WI38 (cell line): ENCODE results near the gene PADI1.

Source experiments
- H3K4me3 ChIP-seq: 2 replicates; pipeline ENCODE4 v1.5.1; 2011; ENCODE audit warnings: low read depth, mild to moderate bottlenecking, control low read depth, low read length
- TF ChIP-seq, protein P1 (sequence below): IDR thresholded peaks from 2 replicates; pipeline ENCODE4 v1.5.1; 2012; ENCODE audit warnings: low read depth, mild to moderate bottlenecking, control low read depth, low read length

PADI1 gene

DNA sequence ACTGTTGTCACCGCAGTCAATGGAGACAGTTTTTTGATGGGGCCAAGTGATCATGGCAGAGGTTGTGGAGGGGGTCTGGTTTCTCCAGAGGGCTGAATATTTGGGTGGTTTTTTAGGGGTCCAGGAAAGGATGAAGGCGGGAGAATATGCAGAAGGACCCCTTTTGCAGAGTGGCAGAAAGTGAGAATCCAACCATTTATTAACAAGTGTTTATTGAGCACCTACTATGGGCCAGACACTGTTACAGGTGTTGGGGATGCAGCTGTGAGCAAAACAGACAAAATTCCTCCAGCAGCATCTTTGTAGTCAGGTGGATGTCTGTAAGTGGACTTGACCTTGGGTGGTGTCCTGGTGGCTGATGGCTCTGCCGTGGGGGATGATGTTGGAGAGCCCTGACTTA lies 15.4 kb downstream of the PADI1 start:
- no peak overlapping the region for H3K4me3 ChIP-seq
- TF ChIP-seq, protein P1, sequence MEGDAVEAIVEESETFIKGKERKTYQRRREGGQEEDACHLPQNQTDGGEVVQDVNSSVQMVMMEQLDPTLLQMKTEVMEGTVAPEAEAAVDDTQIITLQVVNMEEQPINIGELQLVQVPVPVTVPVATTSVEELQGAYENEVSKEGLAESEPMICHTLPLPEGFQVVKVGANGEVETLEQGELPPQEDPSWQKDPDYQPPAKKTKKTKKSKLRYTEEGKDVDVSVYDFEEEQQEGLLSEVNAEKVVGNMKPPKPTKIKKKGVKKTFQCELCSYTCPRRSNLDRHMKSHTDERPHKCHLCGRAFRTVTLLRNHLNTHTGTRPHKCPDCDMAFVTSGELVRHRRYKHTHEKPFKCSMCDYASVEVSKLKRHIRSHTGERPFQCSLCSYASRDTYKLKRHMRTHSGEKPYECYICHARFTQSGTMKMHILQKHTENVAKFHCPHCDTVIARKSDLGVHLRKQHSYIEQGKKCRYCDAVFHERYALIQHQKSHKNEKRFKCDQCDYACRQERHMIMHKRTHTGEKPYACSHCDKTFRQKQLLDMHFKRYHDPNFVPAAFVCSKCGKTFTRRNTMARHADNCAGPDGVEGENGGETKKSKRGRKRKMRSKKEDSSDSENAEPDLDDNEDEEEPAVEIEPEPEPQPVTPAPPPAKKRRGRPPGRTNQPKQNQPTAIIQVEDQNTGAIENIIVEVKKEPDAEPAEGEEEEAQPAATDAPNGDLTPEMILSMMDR = no peak

DNA sequence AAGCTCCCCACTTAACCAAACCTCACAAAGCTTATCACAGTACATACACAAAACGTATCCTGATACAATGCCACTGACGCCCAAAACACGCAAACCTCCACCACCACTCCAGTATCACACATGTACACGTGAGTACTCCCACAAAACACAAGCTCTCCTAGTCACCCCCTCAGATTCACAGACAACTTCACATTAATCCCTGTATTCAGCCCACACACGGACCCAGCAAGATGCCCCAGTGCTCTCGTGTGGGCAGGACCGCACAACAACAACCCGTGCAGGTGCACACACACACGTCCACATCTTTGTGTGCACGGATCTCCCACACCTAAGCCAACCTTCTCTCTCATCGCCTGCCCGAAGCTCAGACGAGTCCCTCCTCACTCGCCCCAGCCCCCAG lies 17.6 kb downstream of the PADI1 start:
- TF ChIP-seq, protein P1 = no peak

DNA sequence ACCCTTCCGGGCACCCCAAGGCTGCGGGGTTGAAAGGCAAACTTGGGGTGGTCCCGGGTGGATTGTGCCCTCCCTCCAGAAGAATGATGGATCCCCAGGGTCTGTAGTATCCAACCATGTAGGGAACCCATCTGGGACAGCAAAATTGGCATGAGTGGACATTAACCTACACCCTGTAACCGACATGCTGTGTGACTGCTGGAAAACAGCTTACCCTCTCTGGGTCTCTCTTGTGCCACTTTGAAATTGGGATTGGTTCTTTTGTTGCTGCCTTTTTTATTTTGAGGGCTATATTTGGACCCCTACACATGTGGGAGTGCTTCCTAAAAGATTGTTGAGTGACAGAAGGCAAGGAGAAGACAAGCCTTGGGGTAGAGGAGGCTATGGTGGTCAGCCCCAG lies 19.5 kb downstream of the PADI1 start:
- TF ChIP-seq, protein P1 = no peak

More for the DNA sequence above, 17.6 kb downstream of the PADI1 start:
- no peak overlapping the region for H3K4me3 ChIP-seq

DNA sequence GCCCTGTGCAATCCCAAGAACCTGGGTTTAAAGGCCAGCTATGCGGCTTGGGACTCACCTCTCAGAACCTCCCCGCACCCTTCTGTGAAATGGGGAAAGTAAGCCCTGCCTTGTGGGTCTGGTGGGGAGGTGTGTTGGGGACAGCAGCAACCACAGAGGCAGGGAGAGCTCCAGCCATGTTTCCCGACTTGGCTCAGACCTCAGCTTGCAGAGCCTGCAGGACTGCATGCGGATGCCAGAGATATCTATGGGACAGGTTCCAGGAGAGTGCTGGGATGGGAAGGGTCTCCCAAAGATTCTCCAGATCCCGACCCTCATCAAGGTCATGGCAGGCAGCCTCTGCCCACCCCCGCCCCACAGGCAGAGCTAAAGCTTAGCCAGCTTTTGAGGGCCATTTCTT lies 20.2 kb downstream of the PADI1 start:
- no peak overlapping the region for H3K4me3 ChIP-seq
- TF ChIP-seq, protein P1 = no peak

More for the DNA sequence above, 19.5 kb downstream of the PADI1 start:
- no peak overlapping the region for H3K4me3 ChIP-seq

DNA sequence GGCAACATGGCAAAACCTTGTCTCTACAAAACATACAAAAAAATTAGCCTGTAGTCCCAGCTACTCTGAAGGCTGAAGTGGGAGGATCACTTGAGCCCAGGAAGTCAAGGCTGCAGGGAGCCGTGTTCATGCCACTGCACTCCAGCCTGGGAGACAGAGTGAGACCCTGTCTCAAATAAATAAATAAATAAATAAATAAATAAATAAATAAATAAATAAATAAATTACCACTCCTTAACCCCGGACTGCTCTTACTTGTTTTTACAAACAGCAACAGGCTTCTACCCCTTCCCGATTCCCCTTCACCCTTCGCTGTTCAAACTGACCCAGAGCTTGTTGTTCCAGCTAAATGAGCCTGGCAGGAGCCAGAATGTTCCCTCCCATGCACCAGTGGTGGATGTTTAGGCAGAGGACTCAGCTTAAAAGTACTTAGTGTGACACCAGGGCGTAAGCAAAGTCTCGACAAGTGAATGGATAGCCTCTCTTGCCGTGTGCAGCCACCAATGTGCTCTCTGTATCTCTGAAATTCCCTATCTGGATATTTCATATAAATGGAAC lies 22.5 kb downstream of the PADI1 start:
- H3K4me3 ChIP-seq = no peak overlapping the region
- TF ChIP-seq, protein P1 = no peak

DNA sequence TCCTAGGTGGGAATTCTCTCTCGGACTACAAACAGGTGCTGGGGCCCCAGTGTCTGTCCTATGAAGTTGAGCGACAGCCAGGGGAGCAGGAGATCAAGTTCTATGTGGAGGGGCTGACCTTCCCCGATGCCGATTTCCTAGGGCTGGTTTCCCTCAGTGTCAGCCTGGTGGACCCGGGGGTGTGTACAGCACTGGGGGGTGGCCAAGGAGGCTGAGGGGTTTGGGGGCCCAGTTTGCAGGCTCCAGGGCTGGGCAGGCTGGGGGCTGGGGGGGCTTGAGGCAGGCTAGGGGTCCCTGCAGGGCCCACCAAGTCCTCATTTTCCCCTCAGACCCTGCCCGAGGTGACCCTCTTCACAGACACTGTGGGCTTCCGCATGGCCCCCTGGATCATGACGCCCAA lies 23.7 kb downstream of the PADI1 start:
- H3K4me3 ChIP-seq = no peak overlapping the region
- TF ChIP-seq, protein P1 = no peak

DNA sequence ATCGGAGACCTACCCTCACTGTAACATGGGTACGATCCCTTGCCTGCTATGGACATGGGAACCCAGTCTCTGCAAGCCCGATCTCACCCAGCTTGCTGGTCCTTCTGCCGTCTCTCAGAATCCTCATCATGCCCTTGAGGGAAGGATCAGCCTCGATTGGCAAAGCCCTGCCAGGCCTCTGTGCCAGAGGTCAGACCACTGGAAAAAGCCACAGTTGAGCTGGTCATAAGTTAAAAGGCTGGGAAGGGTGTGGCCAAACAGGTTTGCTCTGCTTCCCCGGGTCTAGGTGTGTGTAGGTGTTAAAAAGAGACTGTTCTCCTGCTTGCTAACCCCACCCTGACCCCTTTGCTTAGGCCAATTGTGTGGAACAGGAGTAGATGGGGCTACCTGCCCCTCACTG lies 24.5 kb downstream of the PADI1 start:
- H3K4me3 ChIP-seq = no peak overlapping the region

More for the DNA sequence above, 24.5 kb downstream of the PADI1 start:
- TF ChIP-seq, protein P1 = no peak
